IMR-90 (cell line): ENCODE data around the gene DAAM1. TPM values are rescaled to one million over a fixed set of nuclear protein-coding genes. Genes with fewer than 3 reads are reported as not detected.

Experiments used
- ATAC-seq: fragments of 200-7000 bp; cut with Tn5 transposase; 2 replicates; pipeline ENCODE4 v1.9.1; 2020; ENCODE audit warnings: low read depth, mild to moderate bottlenecking, moderate library complexity
- BruUV-seq: library from RNA; stranded (reverse); fragments of 400-500 nt; replicated peaks from 2 replicates; lab custom pipeline; 2021; lab: Mats Ljungman, UMichigan
- CTCF ChIA-PET: fragments of 300-600 bp; formaldehyde crosslinking; extraction: SDS; loops from one replicate; lab custom pipeline; 2021; ENCODE audit warnings: antibody characterized with exemption; lab: Yijun Ruan, JAX
- POLR2A ChIA-PET: fragments of 300-600 bp; sonication (Branson Sonifier 250); formaldehyde crosslinking; loops from one replicate; lab custom pipeline; 2022; ENCODE audit warnings: antibody characterized with exemption; ENCODE audit not compliant: unreplicated experiment; lab: Charles Lee
- DNase-seq: peaks from one replicate; pipeline ENCODE4 v3.0.0; 2013
- H2AFZ ChIP-seq: replicated peaks from 2 replicates; pipeline ENCODE3; 2013; ENCODE audit warnings: low read length, mild to moderate bottlenecking; ENCODE audit not compliant: poor library complexity
- H2AK5ac ChIP-seq: 2 replicates; pipeline ENCODE4 v1.6.1; 2013; ENCODE audit warnings: low read depth, low read length, inconsistent platforms
- H2AK9ac ChIP-seq: replicated peaks from 2 replicates; pipeline ENCODE3; 2013; ENCODE audit warnings: mild to moderate bottlenecking, low read depth, low read length, moderate library complexity; ENCODE audit not compliant: poor library complexity
- H2BK120ac ChIP-seq: 2 replicates; pipeline ENCODE4 v1.6.1; 2013; ENCODE audit warnings: low read depth, low read length, inconsistent platforms
- H2BK15ac ChIP-seq: 3 replicates; pipeline ENCODE4 v1.6.1; 2013; ENCODE audit warnings: low read depth, low read length, inconsistent platforms
- H2BK20ac ChIP-seq: 2 replicates; pipeline ENCODE4 v1.6.1; 2013; ENCODE audit warnings: low read depth, mild to moderate bottlenecking, inconsistent platforms, low read length, moderate library complexity
- H2BK5ac ChIP-seq: 2 replicates; pipeline ENCODE4 v1.6.1; 2013; ENCODE audit warnings: mild to moderate bottlenecking, low read depth, low read length, inconsistent platforms; ENCODE audit not compliant: poor library complexity, severe bottlenecking
- H3K14ac ChIP-seq: replicated peaks from 2 replicates; pipeline ENCODE4 v1.6.1; 2013; ENCODE audit warnings: low read depth, low read length, inconsistent platforms
- H3K18ac ChIP-seq: 2 replicates; pipeline ENCODE4 v1.6.1; 2013; ENCODE audit warnings: low read depth, low read length, control low read depth
- H3K23ac ChIP-seq: 2 replicates; pipeline ENCODE4 v1.6.1; 2013; ENCODE audit warnings: low read depth, low read length, inconsistent platforms
- H3K27ac ChIP-seq: 2 replicates; pipeline ENCODE4 v1.5.1; 2013; ENCODE audit warnings: mild to moderate bottlenecking, control low read depth, low read length; ENCODE audit not compliant: insufficient read depth
- H3K27me3 ChIP-seq: 2 replicates; pipeline ENCODE4 v1.6.1; 2013; ENCODE audit warnings: low read length; ENCODE audit not compliant: control insufficient read depth, insufficient read depth
- H3K36me3 ChIP-seq: 2 replicates; pipeline ENCODE4 v1.6.1; 2013; ENCODE audit warnings: low read length, mixed read lengths; ENCODE audit not compliant: control insufficient read depth, insufficient read depth
- H3K4ac ChIP-seq: 2 replicates; pipeline ENCODE4 v1.6.1; 2013; ENCODE audit warnings: low read depth, low read length, inconsistent platforms
- H3K4me1 ChIP-seq: 2 replicates; pipeline ENCODE4 v1.6.1; 2013; ENCODE audit warnings: low read length, mixed read lengths; ENCODE audit not compliant: control insufficient read depth, insufficient read depth
- H3K4me2 ChIP-seq: 2 replicates; pipeline ENCODE4 v1.6.1; 2013; ENCODE audit warnings: low read depth, mild to moderate bottlenecking, control low read depth, low read length, moderate library complexity
- H3K4me3 ChIP-seq: 2 replicates; pipeline ENCODE4 v1.5.1; 2013; ENCODE audit warnings: low read depth, mild to moderate bottlenecking, control low read depth, low read length, moderate library complexity; ENCODE audit not compliant: insufficient read depth
- H3K56ac ChIP-seq: 2 replicates; pipeline ENCODE4 v1.6.1; 2013; ENCODE audit warnings: low read length, inconsistent platforms; ENCODE audit not compliant: insufficient read depth; ENCODE audit errors: extremely low read depth
- H3K79me1 ChIP-seq, 2 experiments: 2 replicates each; pipeline ENCODE4 v1.6.1; 2013; ENCODE audit warnings: low read length in 2 of 2, inconsistent platforms in 1 of 2, low read depth in 1 of 2
- H3K9ac ChIP-seq: 2 replicates; pipeline ENCODE4 v1.6.1; 2013; ENCODE audit warnings: low read depth, low read length, control low read depth
- H3K9me1 ChIP-seq: 2 replicates; pipeline ENCODE4 v1.6.1; 2013; ENCODE audit warnings: low read length, inconsistent platforms; ENCODE audit not compliant: insufficient read depth
- H3K9me3 ChIP-seq: 2 replicates; pipeline ENCODE4 v1.6.1; 2013; ENCODE audit warnings: low read length; ENCODE audit not compliant: control insufficient read depth, insufficient read depth
- H4K20me1 ChIP-seq: 2 replicates; pipeline ENCODE4 v1.6.1; 2013; ENCODE audit warnings: low read length, inconsistent platforms; ENCODE audit not compliant: insufficient read depth
- H4K5ac ChIP-seq: 2 replicates; pipeline ENCODE4 v1.6.1; 2013; ENCODE audit warnings: mild to moderate bottlenecking, low read depth, low read length, control low read depth
- H4K8ac ChIP-seq, 2 experiments: 2 replicates each; pipeline ENCODE4 v1.6.1; 2013; ENCODE audit warnings: low read depth in 2 of 2, low read length in 2 of 2, control low read depth in 1 of 2, inconsistent platforms in 1 of 2
- H4K91ac ChIP-seq: 2 replicates; pipeline ENCODE4 v1.6.1; 2013; ENCODE audit warnings: low read depth, low read length, inconsistent platforms; ENCODE audit not compliant: insufficient read depth
- CEBPB ChIP-seq: IDR thresholded peaks from 2 replicates; pipeline ENCODE4 v1.6.1; 2012; ENCODE audit warnings: low read depth, low read length, improper control_type of control experiment
- CHD1 ChIP-seq: IDR thresholded peaks from 2 replicates; pipeline ENCODE4 v1.6.1; 2012; ENCODE audit warnings: low read depth, low read length, improper control_type of control experiment
- MAFK ChIP-seq: IDR thresholded peaks from 2 replicates; pipeline ENCODE4 v1.6.1; 2012; ENCODE audit warnings: low read depth, low read length, improper control_type of control experiment
- MXI1 ChIP-seq: IDR thresholded peaks from 2 replicates; pipeline ENCODE4 v1.6.1; 2012; ENCODE audit warnings: low read depth, mild to moderate bottlenecking, low read length, moderate library complexity, borderline replicate concordance
- POLR2A ChIP-seq: IDR thresholded peaks from 2 replicates; pipeline ENCODE4 v1.6.1; 2012; ENCODE audit warnings: mild to moderate bottlenecking, low read depth, low read length
- RAD21 ChIP-seq: IDR thresholded peaks from 2 replicates; pipeline ENCODE4 v1.6.1; 2012; ENCODE audit warnings: low read length, improper control_type of control experiment
- RCOR1 ChIP-seq: IDR thresholded peaks from 2 replicates; pipeline ENCODE4 v1.6.1; 2012; ENCODE audit warnings: mild to moderate bottlenecking, low read length, improper control_type of control experiment; ENCODE audit not compliant: insufficient replicate concordance
- RFX5 ChIP-seq: IDR thresholded peaks from 2 replicates; pipeline ENCODE4 v1.8.0; 2012; ENCODE audit warnings: low read depth, mild to moderate bottlenecking, low read length, moderate library complexity
- WGBS, 2 experiments: methylation state at CpG; one replicate each; pipeline versions ENCODE4 v1.1.5 to v1.1.7; 2013; ENCODE audit warnings: missing lambda C conversion rate in 2 of 2; ENCODE audit not compliant: insufficient read length in 1 of 2; ENCODE audit errors: extremely low coverage in 2 of 2; 5-methylcytosine and 5-hydroxymethylcytosine counted together
- dilution Hi-C: fragments of 300-500 bp; cut with HindIII; formaldehyde crosslinking; loops from one replicate; pipeline ENCODE4 v1.14.3; 2018; ENCODE audit warnings: low sequenced_read_pairs; ENCODE audit not compliant: unreplicated experiment
- in situ Hi-C: fragments of 300-500 bp; cut with MboI; formaldehyde crosslinking; loops from 3 replicates; pipeline ENCODE4 v1.14.3; 2019; ENCODE audit warnings: low sequenced_read_pairs, inconsistent platforms, mixed read lengths
- intact Hi-C: fragments of 100-400 bp; cut with micrococcal nuclease; formaldehyde crosslinking; loops from 2 replicates; pipeline ENCODE4 v1.10.0; 2022
- polyA plus RNA-seq, 3 experiments: library from polyadenylated mRNA; depleted of rRNA; stranded (reverse); fragments of >200 nt; gene quantifications; 2 replicates each; pipeline ENCODE4 v1.2.3, GENCODE V29; 2012; ENCODE audit warnings: low replicate concordance in 1 of 3
- total RNA-seq: library from RNA; depleted of rRNA; stranded (reverse); fragments of >200 nt; gene quantifications from 2 replicates; pipeline ENCODE4 v1.2.3, GENCODE V29; 2012

Gene DAAM1
- total and polyA plus RNA-seq, 2 of the 4 experiments (the other 2 are of a cell fraction), result 4.8 to 5.4 TPM

GRCh38 chr14:59269466-59269865 lies 81.0 kb downstream of the DAAM1 start:
- Histone ChIP-seq H2BK5ac (no peak overlapping the region), H2BK15ac (no peak overlapping the region), H4K20me1 (no peaks in the 10 kb centered on the region), H2AK5ac (no peak overlapping the region), H4K5ac (no peak overlapping the region; the same call in 1 of the 2 replicates), H3K27ac (no peak overlapping the region), H3K9me3 (no peaks in the 10 kb centered on the region), H3K4me2 (no peak overlapping the region), H3K18ac (no peak overlapping the region; the same call in 1 of the 2 replicates), H3K4me1 (peaks cover 2% of the 10 kb centered on the region), H3K9me1 (no peaks in the 10 kb centered on the region), H3K23ac (no peak overlapping the region), H3K36me3 (peaks cover 9% of the 10 kb centered on the region), H3K9ac (no peak overlapping the region), H3K4ac (no peak overlapping the region), H2BK20ac (no peak overlapping the region; the same call in 1 of the 2 replicates), H3K27me3 (no peaks in the 10 kb centered on the region), H2BK120ac (no peak overlapping the region), H3K4me3 (no peak overlapping the region), H3K79me1 (no peaks in the 10 kb centered on the region), H4K8ac (no peak overlapping the region), H3K14ac (no peak overlapping the region), H4K91ac (no peak overlapping the region), H2AFZ (no peak overlapping the region), H2AK9ac (no peak overlapping the region), H3K56ac (no peak overlapping the region; the same call in 1 of the 2 replicates)
- DNase-seq (no peak), ATAC-seq (no peak)
- ChIA-PET CTCF (no interaction called here), POLR2A (no interaction called here)
- intact Hi-C loops (no loop called here), in situ Hi-C loops (no loop called here), dilution Hi-C loops (no loop called here)
- no TSS peak for BruUV-seq
- TF ChIP-seq CEBPB (no peak), CHD1 (no peak), MXI1 (no peak), MAFK (no peak), RCOR1 (no peak), RAD21 (no peak), RFX5 (no peak), POLR2A (no peak)
- WGBS, 2 experiments, result no CpG with 5 or more reads among the region's 3 CpGs
